ENCODE data around the gene ARRB2.
A peak's percentile ranks its signal among the peaks of the same experiment; 100 is the strongest.

ARRB2 gene

GRCh38 chr17:4725646-4726310, 15.3 kb downstream of the ARRB2 start:
- DNase-seq (ENCODE audit: low read depth): no peak

GRCh38 chr17:4728124-4728523, 17.7 kb downstream of the ARRB2 start:
- no peak for DNase-seq (ENCODE audit: low read depth)

DNA sequence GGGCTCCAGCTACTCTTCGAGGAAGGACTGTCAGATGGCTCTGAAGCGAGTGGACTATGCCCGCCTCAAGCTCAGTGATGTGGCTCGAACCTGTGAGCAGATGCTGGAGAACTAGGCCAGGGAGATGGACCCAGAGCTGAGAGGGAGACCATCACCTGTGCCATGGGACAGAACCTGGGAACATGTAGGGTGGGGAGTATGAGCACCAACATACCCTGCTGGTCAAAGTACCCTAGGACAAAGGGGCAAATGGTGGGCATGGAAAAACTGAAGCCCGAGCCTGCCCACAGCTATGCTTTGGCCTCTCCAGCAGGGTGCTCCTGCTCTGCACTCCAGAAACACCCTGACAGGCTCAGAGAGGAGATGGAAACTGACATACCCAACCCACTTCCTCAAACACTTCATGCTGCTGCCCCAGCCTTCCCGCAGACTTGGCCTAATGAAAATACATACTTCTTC, 22.7 kb downstream of the ARRB2 start:
- no peak for DNase-seq (ENCODE audit: low read depth)

GRCh38 chr17:4734857-4735475, 24.5 kb downstream of the ARRB2 start:
- no peak for DNase-seq (ENCODE audit: low read depth)

GRCh38 chr17:4735876-4736651, 25.6 kb downstream of the ARRB2 start:
- no peak for DNase-seq (ENCODE audit: low read depth)

DNA sequence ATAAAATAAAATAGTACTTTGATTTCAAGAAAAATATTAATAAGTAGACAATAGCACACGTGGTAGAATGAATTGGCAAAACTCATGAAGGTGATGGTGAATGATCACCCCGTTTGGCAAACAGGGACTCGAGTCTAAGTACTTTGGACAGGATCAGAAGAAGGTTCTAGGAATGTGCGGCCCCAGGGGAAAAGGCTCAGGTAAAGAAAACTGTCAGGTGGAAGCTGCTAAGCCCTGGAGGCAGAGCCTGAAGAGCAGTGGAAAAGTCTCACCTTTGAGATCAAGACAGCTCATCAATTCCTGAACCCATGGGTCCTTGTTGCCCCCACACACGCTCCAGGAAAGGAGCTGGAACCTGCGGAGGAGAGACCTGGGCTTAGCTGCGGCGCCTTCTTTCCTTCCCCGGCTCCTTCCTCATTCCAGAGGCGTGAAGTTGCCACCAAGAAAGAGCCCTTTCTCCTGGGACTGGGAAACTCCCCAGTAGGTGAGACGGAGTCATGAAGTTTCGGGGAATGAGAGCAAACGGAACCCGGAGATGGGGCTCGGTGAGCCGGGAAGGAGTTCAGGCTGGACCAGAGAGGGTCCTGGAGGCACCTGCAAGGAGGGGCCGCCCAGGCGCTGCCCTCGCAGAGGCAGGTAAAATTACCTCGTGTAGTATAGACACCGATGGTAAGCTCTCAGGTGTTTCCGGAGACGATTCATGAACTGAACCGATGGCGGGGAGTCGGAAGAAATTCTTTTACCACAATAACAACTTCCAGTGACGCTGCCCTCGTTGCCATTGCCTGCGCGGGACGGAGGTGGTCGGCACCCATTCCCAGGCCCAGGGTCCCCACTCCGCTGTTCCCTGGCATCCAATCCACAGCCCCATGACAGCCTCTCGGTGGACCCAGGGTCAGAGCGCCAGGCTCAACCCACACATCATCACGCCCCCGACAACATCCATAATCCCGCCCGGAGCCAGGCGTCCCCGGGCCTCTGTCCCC, 28.0 kb downstream of the ARRB2 start:
- DNase-seq (ENCODE audit: low read depth): no peak

DNA sequence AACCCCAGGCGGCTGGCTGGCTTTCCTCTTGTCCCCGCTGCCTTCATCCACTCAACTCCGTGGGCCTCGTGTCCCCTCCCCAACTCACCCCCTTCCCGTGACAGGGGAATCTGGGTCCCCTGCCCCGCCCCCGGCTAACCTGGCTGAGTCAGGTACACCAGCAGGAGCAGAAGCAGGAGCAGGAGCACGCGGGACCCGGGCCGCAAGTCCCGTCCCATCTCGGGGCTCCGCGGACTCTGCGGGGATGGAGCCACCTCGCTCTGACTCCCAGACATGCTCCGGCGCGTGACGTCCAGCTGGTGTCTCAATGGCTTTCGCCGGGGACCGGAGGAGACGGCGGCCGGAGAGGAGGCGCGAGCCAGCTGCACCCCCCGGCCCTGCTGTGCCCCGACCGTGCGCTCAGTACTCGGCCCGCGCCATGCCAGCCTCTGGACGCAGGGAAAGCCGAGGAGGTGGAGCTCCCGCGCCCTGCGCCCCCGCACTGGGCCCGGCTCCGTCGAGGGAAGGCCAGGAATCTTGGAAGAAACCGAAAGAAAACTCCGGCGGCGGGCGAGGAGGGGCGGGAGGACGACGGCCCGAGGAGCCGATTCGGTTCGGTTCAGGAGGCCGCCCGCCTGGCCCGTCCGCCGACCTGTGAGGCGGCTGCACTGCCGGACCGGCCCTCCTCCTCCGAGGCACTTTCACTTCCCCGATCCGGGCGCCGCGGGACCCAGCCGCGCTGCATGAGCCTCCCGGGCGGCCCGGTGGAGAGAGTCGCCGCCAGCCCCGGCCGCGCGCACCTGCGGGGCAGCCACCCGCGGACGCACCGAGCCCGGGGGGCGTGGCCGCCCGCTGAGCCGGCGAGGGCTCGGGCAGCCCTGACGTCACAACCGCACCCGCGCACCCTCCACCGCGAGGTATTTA, 28.9 kb downstream of the ARRB2 start, which contains the start of the genes CXCL16 and ZMYND15:
CXCL16 (minus strand) TSS at position 807 of the 903 bp plus-strand sequence; CDS start at position 218, 589 bp downstream.
ZMYND15 (plus strand) TSS at position 712 of the 903 bp plus-strand sequence. CDS start 716 bp downstream, outside the sequence.
- DNase-seq (ENCODE audit: low read depth): peak; percentile 44

GRCh38 chr17:4740025-4740351, 29.6 kb downstream of the ARRB2 start:
- no peak for DNase-seq (ENCODE audit: low read depth)

DNA sequence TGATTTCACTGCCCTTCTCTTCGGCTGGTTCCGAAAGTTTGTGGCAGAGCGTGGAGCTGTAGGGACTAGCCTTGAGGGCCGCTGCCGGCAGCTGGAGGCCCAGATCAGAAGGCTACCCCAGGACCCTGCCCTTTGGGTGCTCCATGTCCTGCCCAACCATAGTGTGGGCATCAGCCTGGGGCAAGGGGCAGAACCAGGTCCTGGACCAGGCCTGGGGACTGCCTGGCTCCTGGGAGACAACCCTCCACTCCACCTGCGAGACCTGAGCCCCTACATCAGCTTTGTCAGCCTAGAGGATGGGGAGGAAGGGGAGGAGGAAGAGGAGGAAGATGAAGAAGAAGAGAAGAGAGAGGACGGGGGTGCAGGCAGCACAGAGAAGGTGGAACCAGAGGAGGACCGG, 30.2 kb downstream of the ARRB2 start:
- DNase-seq (ENCODE audit: low read depth): no peak

DNA sequence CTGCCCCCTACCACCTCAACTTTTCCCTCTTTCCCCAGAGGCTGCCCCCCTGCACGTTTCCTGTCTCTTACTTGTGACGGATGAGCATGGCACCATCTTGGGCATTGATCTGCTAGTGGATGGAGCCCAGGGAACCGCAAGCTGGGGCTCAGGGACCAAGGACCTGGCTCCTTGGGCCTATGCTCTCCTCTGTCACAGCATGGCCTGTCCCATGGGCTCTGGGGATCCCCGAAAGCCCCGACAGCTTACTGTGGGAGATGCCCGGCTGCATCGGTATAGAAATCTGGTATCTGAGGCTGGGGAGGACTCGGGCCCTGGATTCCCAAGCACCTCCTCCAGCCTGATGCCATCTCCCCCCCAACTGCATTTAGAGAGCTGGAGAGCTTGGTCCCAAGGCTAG, 31.1 kb downstream of the ARRB2 start:
- DNase-seq (ENCODE audit: low read depth): no peak

- DNase-seq (ENCODE audit: low read depth): no peak
These were observed 31.7 kb downstream of the ARRB2 start for GRCh38 chr17:4742133-4742532.

GRCh38 chr17:4742629-4743028, 32.2 kb downstream of the ARRB2 start:
- no peak for DNase-seq (ENCODE audit: low read depth)

GRCh38 chr17:4743216-4743615, 32.8 kb downstream of the ARRB2 start:
- DNase-seq (ENCODE audit: low read depth): no peak

- no peak for DNase-seq (ENCODE audit: low read depth)
These were observed 33.5 kb downstream of the ARRB2 start for GRCh38 chr17:4743898-4744297.

GRCh38 chr17:4744999-4745969, 34.9 kb downstream of the ARRB2 start:
- no peak for DNase-seq (ENCODE audit: low read depth)

DNA sequence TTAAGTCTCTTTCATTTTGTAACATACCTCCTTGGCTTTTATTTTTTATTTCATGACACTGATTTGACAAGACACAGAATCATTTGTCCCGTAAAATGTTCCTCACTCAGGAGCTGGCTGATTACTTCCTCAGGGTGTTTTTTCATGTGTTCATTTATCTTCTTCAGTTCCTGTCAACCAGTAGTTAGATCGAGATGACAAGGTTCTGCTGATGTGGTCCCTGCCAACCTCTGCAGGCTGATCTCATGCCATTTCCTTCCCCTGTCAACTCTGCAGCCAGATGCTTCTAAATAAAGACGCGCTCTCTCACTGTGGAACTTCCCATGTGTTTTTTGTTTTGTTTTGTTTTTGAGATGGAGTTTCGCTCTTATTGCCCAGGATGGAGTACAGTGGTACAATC, 37.4 kb downstream of the ARRB2 start:
- no peak for DNase-seq (ENCODE audit: low read depth)

GRCh38 chr17:4748686-4749085, 38.3 kb downstream of the ARRB2 start:
- no peak for DNase-seq (ENCODE audit: low read depth)

DNA sequence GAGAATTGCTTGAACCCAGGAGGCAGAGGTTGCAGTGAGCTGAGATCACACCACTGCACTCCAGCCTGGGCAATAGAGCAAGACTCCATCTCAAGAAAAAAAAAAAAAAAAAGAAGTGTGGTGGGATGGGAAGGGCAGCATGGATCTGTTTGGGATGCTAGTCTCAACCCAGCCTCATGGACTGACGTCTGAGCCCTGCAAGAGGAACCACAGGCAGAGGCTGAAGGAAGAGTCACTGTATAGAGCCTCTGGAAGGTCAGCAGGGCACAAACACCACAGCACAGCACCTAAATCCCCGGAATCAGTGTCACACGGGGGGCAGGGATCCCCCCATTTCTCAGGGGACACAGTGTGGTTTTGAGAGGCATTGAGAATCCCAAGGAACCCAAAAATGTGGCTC, 40.2 kb downstream of the ARRB2 start:
- no peak for DNase-seq (ENCODE audit: low read depth)

DNA sequence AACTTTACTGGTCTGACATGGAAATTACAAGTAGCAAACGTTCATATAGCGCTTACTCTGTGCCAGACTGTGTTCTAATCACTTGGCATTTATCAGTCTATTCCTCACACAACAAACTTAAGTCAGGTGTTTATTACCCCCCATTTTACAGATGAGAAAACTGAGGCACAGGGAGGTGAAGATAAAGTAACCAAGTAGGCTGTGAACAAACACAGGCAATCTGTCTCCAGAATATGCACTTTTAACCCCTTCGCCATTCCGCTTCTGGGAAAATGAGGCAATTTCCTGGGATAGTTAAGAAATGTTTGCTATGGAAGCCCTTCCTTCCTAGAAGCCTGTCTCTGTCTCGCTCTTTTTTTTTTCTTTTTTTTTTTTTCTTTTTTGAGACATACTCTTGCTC, 41.5 kb downstream of the ARRB2 start:
- no peak for DNase-seq (ENCODE audit: low read depth)

DNA sequence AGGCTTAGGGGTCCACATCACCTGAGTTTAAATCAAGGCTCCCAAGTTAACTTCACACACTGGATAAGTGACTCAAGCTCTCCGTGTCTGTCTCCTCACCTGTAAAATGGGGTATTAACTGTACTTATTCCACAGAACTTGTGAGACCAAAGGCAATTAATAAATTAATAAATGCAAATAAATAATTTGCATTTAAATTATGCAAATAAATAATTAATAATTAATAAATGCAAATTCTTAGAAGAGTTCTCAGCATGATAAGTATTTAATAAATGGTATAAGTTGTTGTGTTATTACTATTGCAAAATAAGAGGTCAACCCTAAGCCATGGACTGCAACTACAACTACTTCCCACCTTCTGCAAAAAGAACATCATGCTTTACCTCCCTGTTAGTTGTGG, 43.0 kb downstream of the ARRB2 start:
- no peak for DNase-seq (ENCODE audit: low read depth)

Data from activated T-cell treated with anti-CD3 and anti-CD28 coated beads for 1 hour (primary cell).